ENCODE results near the gene HOGA1.
"Not testable (repeated sequence)": the region's sequence is repeated elsewhere in the genome, so short reads cannot be mapped to it uniquely, and the experiment has no call there.

Gene HOGA1

DNA sequence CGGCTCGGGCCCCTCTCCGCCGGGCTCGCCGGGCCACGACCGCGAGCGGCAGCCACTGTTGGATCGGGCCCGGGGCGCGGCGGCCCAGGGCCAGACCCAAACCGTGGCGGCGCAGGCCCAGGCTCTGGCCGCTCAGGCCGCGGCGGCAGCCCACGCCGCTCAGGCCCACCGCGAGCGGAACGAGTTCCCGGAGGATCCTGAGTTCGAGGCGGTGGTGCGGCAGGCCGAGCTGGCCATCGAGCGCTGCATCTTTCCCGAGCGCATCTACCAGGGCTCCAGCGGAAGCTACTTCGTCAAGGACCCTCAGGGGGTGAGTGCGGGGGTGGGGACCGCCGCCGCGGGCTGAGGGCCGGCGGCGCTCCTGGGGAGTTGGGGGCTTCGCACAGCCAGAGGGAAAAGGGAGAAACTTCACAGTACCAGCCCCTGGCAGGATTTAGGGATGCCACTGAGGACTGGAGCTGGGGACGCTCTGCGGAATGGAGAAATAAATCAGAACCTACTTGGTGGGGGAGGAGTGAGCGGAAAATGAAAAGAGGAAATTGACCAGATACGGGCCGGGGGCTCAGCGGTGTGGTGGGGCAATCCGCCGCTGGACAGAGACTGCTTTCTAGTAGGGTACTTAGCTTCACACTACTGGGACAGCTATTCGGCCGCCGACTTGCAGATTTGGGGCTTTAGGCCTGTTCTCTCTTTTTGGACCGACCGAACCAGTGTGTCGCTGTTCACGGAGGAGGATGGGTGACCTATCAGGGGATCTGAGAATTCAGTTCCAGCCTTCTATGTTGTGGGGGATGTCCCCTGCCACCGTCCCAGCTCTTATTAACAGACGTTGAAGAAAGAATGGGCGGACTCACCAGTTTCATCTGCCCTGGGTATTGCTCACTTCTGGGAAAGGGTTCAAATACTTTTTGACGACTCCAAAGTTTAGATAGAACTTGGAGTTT is 57.0 kb downstream of the HOGA1 start:
- TF ChIP-seq, protein P1, sequence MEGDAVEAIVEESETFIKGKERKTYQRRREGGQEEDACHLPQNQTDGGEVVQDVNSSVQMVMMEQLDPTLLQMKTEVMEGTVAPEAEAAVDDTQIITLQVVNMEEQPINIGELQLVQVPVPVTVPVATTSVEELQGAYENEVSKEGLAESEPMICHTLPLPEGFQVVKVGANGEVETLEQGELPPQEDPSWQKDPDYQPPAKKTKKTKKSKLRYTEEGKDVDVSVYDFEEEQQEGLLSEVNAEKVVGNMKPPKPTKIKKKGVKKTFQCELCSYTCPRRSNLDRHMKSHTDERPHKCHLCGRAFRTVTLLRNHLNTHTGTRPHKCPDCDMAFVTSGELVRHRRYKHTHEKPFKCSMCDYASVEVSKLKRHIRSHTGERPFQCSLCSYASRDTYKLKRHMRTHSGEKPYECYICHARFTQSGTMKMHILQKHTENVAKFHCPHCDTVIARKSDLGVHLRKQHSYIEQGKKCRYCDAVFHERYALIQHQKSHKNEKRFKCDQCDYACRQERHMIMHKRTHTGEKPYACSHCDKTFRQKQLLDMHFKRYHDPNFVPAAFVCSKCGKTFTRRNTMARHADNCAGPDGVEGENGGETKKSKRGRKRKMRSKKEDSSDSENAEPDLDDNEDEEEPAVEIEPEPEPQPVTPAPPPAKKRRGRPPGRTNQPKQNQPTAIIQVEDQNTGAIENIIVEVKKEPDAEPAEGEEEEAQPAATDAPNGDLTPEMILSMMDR (IDR thresholded peaks at IDR 0.05; ENCODE audit: low read length): no peak
- TF ChIP-seq EZH2phosphoT487 (IDR thresholded peaks at IDR 0.05; ENCODE audit: low read length) (no peak), EZH2 (optimal IDR thresholded peaks at IDR 0.05; ENCODE audit: low read depth, low read length) (no peak)
- Histone ChIP-seq H3F3A (ENCODE audit: insufficient read depth, low read length) (no peaks in the 10 kb centered on the region), H3K9me3 (replicated peaks; ENCODE audit: insufficient read depth, low read length) (no peaks in the 10 kb centered on the region), H3K79me2 (ENCODE audit: low read length) (peaks cover 36% of the 10 kb centered on the region), H3K4me3 (ENCODE audit: low read length) (peak overlapping the region; percentile 95), H2AFZ (ENCODE audit: low read length) (peak overlapping the region; percentile 56), H3K9ac (ENCODE audit: low read length) (peak overlapping the region; percentile 82), H4K20me1 (ENCODE audit: insufficient read depth, low read length) (0 out of 2 replicates have a peak, but pooled peaks cover 6% of the 10 kb centered on the region), H3K4me2 (ENCODE audit: low read depth, low read length) (peak overlapping the region; percentile 88), H3K9me2 (replicated peaks; ENCODE audit: insufficient read depth, low read length) (no peaks in the 10 kb centered on the region), H3K36me3 (replicated peaks; ENCODE audit: insufficient read depth, low read length) (no peaks in the 10 kb centered on the region; the same call in 1 of the 2 replicates), H3K4me1 (ENCODE audit: low read length) (0 out of 2 replicates have a peak, but pooled peaks cover 4% of the 10 kb centered on the region), H3K27me3 (replicated peaks; ENCODE audit: insufficient read depth, low read length) (no peaks in the 10 kb centered on the region), H3K27ac (ENCODE audit: low read length) (peak overlapping the region; percentile 31; the same call in 1 of the 2 replicates)
- DNase-seq: peak; percentile 25

DNA sequence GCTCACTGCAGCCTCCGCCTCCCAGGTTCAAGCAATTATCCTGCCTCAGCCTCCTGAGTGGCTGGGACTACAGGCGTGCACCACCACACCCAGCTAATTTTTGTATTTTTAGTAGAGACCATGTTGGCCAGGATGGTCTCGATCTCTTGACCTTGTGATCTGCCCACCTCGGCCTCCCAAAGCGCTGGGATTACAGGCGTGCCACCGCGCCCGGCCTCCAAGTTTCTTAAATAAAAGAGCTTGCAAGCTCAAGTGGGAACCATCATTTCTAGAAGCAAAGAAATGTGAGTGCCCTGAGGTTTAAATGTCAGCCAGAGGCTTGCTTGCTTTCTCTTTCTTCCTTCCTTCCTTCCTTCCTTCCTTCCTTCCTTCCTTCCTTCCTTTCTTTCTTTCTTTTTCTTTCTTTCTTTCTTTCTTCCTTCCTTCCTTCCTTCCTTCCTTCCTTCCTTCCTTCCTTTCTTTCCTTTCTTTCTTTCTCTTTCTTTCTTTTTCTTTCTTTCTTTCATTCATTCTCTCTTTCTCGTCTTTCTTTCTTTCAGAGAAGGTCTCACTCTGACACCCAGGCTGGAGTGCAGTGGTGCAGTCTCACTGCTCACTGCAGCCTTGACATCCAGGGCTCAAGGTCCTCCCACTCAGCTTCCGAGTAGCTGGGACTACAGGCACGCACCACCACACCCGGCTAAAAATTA is 58.4 kb downstream of the HOGA1 start:
- H3K9ac ChIP-seq (ENCODE audit: low read length); H3F3A ChIP-seq (ENCODE audit: insufficient read depth, low read length); H3K4me1 ChIP-seq (ENCODE audit: low read length); H3K27me3 ChIP-seq (replicated peaks; ENCODE audit: insufficient read depth, low read length); H3K4me2 ChIP-seq (ENCODE audit: low read depth, low read length); H3K4me3 ChIP-seq (ENCODE audit: low read length); H3K36me3 ChIP-seq (replicated peaks; ENCODE audit: insufficient read depth, low read length); H2AFZ ChIP-seq (ENCODE audit: low read length); H3K27ac ChIP-seq (ENCODE audit: low read length); H3K9me2 ChIP-seq (replicated peaks; ENCODE audit: insufficient read depth, low read length); H4K20me1 ChIP-seq (ENCODE audit: insufficient read depth, low read length); H3K9me3 ChIP-seq (replicated peaks; ENCODE audit: insufficient read depth, low read length); DNase-seq: not testable (repeated sequence)
- peaks cover 42% of the 10 kb centered on the region for H3K79me2 ChIP-seq (ENCODE audit: low read length)

DNA sequence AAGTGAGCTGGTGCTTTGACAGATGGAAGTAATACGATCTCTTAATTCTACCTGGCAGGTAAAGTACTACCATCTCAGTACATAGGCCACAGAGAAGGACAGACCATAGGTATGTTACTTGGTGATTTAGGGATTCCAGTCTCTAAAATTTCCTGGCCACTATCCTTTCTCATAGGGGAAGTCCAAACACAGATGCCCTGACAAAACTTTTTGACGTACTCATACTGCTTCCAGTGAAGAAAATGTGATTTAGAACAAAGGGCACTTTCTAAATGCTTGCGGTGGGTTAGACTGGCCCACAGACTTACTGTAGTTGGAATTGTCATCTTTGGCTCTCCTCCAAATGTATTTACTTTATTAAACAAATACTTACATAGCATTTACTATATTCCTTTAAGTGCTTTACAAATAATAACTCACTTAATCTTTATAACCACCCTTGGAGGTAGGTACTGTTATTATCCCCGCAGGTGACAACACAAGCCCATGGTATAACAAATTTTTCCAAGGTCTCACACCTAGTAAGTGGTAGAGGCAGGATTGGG is 59.3 kb downstream of the HOGA1 start:
- TF ChIP-seq, protein P1 (IDR thresholded peaks at IDR 0.05; ENCODE audit: low read length): no peak
- TF ChIP-seq EZH2 (optimal IDR thresholded peaks at IDR 0.05; ENCODE audit: low read depth, low read length) (no peak), EZH2phosphoT487 (IDR thresholded peaks at IDR 0.05; ENCODE audit: low read length) (no peak)
- H3K27me3 ChIP-seq (replicated peaks; ENCODE audit: insufficient read depth, low read length): no peaks in the 10 kb centered on the region
- H3K4me3 ChIP-seq (ENCODE audit: low read length): no peak overlapping the region
- H3K4me2 ChIP-seq (ENCODE audit: low read depth, low read length): no peak overlapping the region
- H3K9me2 ChIP-seq (replicated peaks; ENCODE audit: insufficient read depth, low read length): no peaks in the 10 kb centered on the region
- H2AFZ ChIP-seq (ENCODE audit: low read length): no peak overlapping the region
- no peak overlapping the region for H3K27ac ChIP-seq (ENCODE audit: low read length)
- peaks cover 5% of the 10 kb centered on the region for H3K4me1 ChIP-seq (ENCODE audit: low read length)
- no peak overlapping the region for H3K9ac ChIP-seq (ENCODE audit: low read length)
- no peak for DNase-seq
- no peaks in the 10 kb centered on the region; the same call in 1 of the 2 replicates for H3K36me3 ChIP-seq (replicated peaks; ENCODE audit: insufficient read depth, low read length)
- 0 out of 2 replicates have a peak, but pooled peaks cover 6% of the 10 kb centered on the region for H4K20me1 ChIP-seq (ENCODE audit: insufficient read depth, low read length)
- no peaks in the 10 kb centered on the region for H3F3A ChIP-seq (ENCODE audit: insufficient read depth, low read length)
- H3K9me3 ChIP-seq (replicated peaks; ENCODE audit: insufficient read depth, low read length): no peaks in the 10 kb centered on the region
- H3K79me2 ChIP-seq (ENCODE audit: low read length): peaks cover 45% of the 10 kb centered on the region
